ENCODE results near the gene ACSM2A. TPM values are rescaled to one million over a fixed set of nuclear protein-coding genes. Genes with fewer than 3 reads are reported as not detected.

The ACSM2A gene
- total RNA-seq, 4 donors from 2014 or later = not detected

DNA sequence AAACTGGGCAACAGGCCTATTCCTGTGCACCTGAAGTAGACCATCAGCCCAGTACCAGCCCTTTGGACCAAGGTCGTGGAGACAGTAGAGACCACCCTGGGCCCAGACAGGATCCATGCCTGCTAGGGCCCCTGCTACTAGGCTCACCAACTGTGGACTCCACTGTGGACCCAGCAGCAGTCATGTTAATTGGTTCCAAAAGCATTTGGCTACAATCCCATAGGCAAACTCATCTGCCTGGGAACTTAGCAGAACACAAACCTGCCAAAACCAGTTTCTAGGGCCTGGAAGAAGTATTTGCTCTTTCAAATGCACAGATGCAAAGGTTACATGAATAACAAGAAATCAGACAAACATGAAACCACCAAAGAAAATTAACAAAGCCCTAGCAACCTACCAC lies 53.1 kb downstream of the ACSM2A start:
- WGBS, 2 donors = 67% methylated on average over 1 of the region's 1 CpG; no CpG with 5 or more reads in 1 of the 2 donors
- intact Hi-C loops (cut with DNase I) = no loop called here
- H3K4me1 ChIP-seq = no peaks in the 10 kb centered on the region
- H3K27me3 ChIP-seq = no peaks in the 10 kb centered on the region
- H3K9me3 ChIP-seq = peaks cover 0 to 11% (median 7%) of the 10 kb centered on the region in 3 donors
- no peak for DNase-seq
- TF ChIP-seq, protein P1, sequence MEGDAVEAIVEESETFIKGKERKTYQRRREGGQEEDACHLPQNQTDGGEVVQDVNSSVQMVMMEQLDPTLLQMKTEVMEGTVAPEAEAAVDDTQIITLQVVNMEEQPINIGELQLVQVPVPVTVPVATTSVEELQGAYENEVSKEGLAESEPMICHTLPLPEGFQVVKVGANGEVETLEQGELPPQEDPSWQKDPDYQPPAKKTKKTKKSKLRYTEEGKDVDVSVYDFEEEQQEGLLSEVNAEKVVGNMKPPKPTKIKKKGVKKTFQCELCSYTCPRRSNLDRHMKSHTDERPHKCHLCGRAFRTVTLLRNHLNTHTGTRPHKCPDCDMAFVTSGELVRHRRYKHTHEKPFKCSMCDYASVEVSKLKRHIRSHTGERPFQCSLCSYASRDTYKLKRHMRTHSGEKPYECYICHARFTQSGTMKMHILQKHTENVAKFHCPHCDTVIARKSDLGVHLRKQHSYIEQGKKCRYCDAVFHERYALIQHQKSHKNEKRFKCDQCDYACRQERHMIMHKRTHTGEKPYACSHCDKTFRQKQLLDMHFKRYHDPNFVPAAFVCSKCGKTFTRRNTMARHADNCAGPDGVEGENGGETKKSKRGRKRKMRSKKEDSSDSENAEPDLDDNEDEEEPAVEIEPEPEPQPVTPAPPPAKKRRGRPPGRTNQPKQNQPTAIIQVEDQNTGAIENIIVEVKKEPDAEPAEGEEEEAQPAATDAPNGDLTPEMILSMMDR (IDR thresholded peaks at IDR 0.05) = no peak
- TF ChIP-seq POLR2A (IDR thresholded peaks at IDR 0.05) = no peak
- H3K4me3 ChIP-seq = no peak overlapping the region
- H3K36me3 ChIP-seq = no peaks in the 10 kb centered on the region
- H3K27ac ChIP-seq = no peak overlapping the region

DNA sequence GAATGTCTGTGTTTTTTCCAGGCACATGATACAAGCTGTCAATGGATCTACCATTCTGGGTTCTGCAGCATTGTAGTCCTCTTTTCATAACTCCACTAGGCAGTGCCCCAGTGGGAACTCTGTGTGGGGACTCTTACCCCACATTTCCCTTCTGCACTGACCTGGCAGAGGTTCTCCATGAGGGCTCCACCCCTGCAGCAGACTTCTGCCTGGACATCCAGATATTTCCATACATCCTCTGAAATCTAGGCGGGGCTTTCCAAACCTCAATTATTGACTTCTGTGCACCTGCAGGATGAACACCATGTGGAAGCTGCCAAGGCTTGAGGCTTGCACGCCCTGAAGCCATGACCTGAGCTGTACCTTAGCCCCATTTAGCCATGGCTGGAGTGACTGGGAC lies 56.0 kb downstream of the ACSM2A start:
- Histone ChIP-seq H3K4me1 (no peaks in the 10 kb centered on the region), H3K4me3 (no peak overlapping the region), H3K9me3 (peaks cover 0 to 11% (median 7%) of the 10 kb centered on the region in 3 donors), H3K27ac (no peak overlapping the region), H3K27me3 (no peaks in the 10 kb centered on the region), H3K36me3 (no peaks in the 10 kb centered on the region)
- no peak for TF ChIP-seq POLR2A (IDR thresholded peaks at IDR 0.05)
- TF ChIP-seq, protein P1 (IDR thresholded peaks at IDR 0.05) = no peak
- WGBS, 2 donors = 17 to 50% methylated on average over 1 to 2 of the region's 2 CpGs
- intact Hi-C loops (cut with DNase I) = no loop called here
- no peak for DNase-seq

DNA sequence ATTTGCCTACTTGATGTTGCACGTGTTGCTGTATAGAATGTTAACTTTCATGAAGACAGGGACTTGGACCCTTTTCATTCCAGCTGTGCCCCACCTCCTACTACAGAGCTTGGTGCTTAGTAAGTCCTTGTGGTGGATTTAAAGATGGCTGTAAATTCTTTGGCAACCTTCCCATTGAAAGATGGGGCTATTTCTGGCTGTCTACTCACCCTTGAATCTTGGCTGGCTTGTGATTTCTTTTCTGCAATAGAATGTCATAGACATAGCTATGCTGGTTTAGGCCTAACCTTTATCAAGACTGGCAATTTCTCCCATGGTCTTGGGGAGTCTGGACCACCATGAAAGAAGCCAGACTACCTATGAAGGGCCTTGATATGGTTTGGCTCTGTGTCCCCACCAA lies 59.0 kb downstream of the ACSM2A start:
- peaks cover 0 to 11% (median 7%) of the 10 kb centered on the region in 3 donors for H3K9me3 ChIP-seq
- no peak overlapping the region for H3K4me3 ChIP-seq
- DNase-seq = no peak
- no peaks in the 10 kb centered on the region for H3K27me3 ChIP-seq
- no peaks in the 10 kb centered on the region for H3K4me1 ChIP-seq
- intact Hi-C loops (cut with DNase I) = no loop called here
- TF ChIP-seq, protein P1 (IDR thresholded peaks at IDR 0.05) = no peak
- TF ChIP-seq POLR2A (IDR thresholded peaks at IDR 0.05) = no peak
- WGBS, 2 donors = 43 to 50% methylated on average over 1 of the region's 1 CpG
- no peaks in the 10 kb centered on the region for H3K36me3 ChIP-seq
- no peak overlapping the region for H3K27ac ChIP-seq

DNA sequence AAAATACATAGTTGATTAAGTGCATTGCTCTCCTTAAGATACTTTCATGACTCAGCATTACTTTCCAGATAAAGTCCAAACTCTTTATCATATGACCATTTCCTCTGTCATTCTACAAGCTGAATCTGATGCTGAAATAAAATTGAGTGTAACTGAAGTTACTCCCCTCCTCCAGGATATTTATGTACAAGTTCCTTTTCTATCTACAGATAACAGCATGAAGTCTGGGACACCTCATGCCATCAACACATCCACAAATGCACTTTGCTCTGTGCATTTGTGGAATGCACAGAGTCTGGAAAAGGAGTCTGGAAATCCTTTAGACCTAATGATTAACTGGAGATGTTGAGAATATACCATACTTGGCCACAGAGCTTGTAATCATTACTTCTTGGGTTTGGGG lies 64.4 kb downstream of the ACSM2A start:
- no peaks in the 10 kb centered on the region for H3K27me3 ChIP-seq
- H3K4me1 ChIP-seq = no peaks in the 10 kb centered on the region
- intact Hi-C loops (cut with DNase I) = no loop called here
- no peaks in the 10 kb centered on the region for H3K9me3 ChIP-seq
- H3K27ac ChIP-seq = no peak overlapping the region
- H3K4me3 ChIP-seq = no peak overlapping the region
- no peak for TF ChIP-seq POLR2A (IDR thresholded peaks at IDR 0.05)
- TF ChIP-seq, protein P1 (IDR thresholded peaks at IDR 0.05) = no peak
- H3K36me3 ChIP-seq = no peaks in the 10 kb centered on the region
- no peak for DNase-seq

DNA sequence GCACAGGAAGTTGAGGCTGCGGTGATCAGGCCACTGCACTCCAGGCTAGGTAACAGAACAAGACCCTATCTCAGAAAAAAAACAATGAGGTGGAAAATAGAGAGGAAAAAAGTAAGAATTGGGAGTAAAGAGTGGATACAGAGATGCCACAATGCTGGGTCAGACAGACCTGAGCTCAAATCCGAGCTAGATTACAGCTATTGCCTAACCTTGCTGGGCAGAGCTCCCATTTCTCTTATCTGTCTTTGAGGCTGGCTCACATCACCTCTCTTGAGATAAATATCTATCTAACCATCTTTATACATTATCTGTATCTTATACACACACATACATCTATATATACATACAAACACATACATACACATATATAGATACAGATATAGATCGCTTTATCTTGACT lies 65.8 kb downstream of the ACSM2A start:
- Histone ChIP-seq H3K4me1 (no peaks in the 10 kb centered on the region), H3K9me3 (no peaks in the 10 kb centered on the region), H3K27ac (no peak overlapping the region), H3K4me3 (no peak overlapping the region), H3K27me3 (no peaks in the 10 kb centered on the region), H3K36me3 (no peaks in the 10 kb centered on the region)
- no peak for DNase-seq
- TF ChIP-seq, protein P1 (IDR thresholded peaks at IDR 0.05) = no peak
- TF ChIP-seq POLR2A (IDR thresholded peaks at IDR 0.05) = no peak
- 59 to 75% methylated on average over 3 of the region's 3 CpGs for WGBS, 2 donors
- intact Hi-C loops (cut with DNase I) = no loop called here
